Activated CD8-positive, alpha-beta memory T cell treated with anti-CD3 and anti-CD28 coated beads for 48 hours (primary cell): ENCODE measurements around the gene PACC1.
"Not testable (repeated sequence)": the region's sequence is repeated elsewhere in the genome, so short reads cannot be mapped to it uniquely, and the experiment has no call there.

Experiments used
- DNase-seq, 3 experiments: peaks; one replicate each; pipeline ENCODE4 v3.0.0-alpha.2; 2020; ENCODE audit warnings: low read depth in 2 of 3, low spot score in 2 of 3

The PACC1 gene

GRCh38 chr1:212397171-212397570 is 17.5 kb downstream of the PACC1 start:
- DNase-seq = no peak

- no peak for DNase-seq
Observed at GRCh38 chr1:212396638-212397037, 18.0 kb downstream of the PACC1 start.

DNA sequence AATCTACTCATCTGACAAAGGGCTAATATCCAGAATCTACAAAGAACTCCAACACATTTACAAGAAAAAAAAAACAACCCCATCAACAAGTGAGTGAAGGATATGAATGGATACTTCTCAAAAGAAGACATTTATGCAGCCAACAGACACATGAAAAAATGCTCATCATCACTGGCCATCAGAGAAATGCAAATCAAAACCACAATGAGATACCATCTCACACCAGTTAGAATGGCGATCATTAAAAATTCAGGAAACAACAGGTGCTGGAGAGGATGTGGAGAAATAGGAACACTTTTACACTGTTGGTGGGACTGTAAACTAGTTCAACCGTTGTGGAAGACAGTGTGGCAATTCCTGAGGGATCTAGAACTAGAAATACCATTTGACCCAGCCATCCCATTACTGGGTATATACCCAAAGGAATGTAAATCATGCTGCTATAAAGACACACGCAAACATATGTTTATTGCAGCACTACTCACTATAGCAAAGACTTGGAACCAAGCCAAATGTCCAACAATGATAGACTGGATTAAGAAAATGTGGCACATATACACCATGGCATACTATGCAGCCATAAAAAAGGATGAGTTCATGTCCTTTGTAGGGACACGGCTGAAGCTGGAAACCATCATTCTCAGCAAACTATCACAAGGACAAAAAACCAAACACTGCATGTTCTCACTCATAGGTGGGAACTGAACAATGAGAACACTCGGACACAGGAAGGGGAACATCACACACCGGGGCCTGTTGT is 18.8 kb downstream of the PACC1 start:
- DNase-seq = not testable (repeated sequence)

DNA sequence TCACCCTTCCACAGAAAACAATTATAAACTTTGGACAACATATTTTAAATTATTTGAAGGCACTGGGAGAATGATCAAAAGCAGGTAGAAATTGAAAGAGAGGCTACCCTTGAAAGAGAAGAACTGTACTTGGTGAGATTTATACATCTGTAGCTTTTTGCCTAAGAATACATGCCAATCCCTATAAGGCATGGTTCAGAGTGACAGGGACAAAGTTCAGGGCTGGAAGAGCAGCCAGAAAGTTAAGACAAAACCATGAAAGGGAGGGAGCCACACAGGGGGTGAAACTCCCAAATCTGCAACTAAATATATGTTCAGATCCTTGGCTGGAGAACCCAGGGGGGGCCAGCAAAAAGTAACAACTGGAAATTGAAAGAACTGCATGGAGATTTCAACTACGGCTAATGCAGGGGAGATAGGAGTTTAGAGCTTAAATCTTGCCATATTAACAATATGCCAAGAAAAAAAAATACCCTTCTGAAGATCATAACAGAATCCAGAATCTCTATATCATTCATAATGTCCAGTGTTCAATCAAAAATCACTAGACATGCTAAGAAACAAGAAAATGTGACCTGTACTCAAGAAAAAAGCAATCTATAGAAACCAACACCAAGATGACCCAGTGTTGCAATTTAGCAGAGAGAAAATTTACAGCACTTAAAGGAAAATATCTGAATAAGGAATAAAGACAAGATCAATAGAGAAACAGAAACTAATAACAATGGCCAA is 25.5 kb downstream of the PACC1 start:
- no peak for DNase-seq

DNA sequence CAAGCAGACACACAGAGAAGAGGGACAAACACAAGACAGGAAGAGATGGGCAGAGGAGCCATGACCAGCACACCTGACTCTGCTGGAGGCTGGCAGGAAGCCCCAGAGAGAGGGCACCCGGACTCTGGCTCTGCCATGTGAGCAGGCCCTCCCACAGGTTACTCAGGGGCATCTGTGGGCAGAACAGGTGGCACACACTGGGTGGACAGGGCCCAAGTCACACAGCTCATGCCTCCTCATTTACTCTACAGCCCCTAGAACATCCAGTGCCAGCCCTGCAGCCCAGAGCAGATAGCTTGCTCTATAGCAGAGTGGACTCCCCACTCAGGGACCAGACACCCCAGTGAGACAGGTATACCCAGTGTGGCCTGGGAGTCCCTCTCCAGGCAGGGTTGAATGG is 28.7 kb downstream of the PACC1 start:
- no peak for DNase-seq

- no peak for DNase-seq
Observed at GRCh38 chr1:212381397-212382035, 33.2 kb downstream of the PACC1 start.

- DNase-seq = no peak
Observed at GRCh38 chr1:212379366-212379765, 35.3 kb downstream of the PACC1 start.

- no peak for DNase-seq
Observed at GRCh38 chr1:212377644-212378043, 37.0 kb downstream of the PACC1 start.

DNA sequence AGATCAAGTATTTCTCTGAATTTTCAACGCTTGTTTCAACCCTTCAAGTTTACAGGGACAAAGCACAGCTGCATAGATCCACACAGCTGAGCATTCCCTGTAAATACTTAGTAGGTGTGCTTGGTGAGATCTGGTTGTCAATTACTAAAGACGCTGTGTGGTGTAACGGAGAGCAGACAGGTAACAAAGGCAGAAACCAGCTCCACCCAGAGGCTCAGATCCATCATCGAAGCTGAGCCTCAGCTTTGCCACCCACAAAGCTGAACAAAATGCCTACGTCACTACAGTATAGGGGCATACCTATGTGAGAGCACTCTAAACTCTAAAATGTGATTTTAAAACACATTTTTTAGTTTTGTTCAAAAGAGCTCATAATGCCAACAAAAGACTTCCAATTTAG is 38.7 kb downstream of the PACC1 start:
- DNase-seq = no peak

DNA sequence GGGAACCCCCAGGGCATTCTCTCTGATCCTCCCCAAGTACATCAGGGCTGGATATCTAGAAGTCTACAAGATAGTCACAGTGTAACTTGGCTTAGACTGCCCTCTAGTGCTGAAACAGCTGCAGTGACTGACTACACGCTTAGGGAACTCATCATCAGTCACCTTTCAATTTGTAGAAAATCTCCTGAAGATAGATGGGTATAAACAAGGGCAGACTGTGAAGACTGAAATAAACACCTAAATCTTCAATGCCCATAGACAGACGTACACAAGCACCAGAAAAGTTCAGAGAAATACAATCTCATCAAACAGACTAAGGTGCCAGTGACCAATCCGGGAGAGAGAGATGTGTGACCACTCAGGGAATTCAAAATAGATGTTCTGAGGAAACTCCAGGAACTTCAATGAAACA is 46.6 kb downstream of the PACC1 start:
- DNase-seq = peak in 1 of 3 experiments; percentile 10

- no peak for DNase-seq
Observed at GRCh38 chr1:212367474-212368072, 47.1 kb downstream of the PACC1 start.

DNA sequence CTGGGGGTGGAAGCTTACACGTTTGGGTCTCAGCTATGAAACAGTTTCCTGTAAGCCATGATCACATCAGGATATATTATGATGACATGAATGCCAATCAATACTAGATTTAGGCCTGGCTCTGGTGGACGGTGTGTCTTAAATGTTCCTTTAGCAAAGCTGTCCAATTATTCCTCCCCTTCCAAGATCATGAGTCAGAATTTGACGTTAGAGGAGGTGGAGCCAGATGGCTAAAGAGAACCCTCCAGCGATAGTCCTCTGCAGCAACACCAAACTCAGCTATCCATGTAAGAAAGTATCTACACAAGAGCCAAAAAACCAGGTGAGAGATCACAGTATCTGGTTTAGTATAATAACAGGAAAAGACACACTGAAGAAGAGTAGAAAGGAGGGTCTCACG is 47.8 kb downstream of the PACC1 start:
- no peak for DNase-seq

DNA sequence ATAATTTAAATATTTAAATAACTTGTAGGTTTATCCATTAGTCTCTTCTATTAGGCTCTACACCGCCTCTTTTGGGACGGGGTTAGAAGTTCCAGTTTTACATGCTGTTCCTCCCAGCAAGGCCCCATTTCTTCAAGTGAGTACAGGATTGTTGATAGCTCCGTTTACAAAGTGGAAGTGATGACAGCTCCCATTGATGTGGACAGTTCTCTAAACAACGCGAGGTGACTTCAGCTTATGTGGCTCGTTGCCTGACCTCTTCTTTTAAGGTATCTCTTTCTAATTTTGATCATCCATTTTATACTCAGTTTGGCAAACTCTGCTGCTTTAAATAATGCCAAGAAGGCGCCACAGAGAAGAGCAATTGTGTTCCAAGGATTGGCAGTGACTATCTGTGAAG is 49.7 kb downstream of the PACC1 start:
- DNase-seq = no peak

GRCh38 chr1:212359794-212360479 is 54.7 kb downstream of the PACC1 start:
- DNase-seq = no peak

DNA sequence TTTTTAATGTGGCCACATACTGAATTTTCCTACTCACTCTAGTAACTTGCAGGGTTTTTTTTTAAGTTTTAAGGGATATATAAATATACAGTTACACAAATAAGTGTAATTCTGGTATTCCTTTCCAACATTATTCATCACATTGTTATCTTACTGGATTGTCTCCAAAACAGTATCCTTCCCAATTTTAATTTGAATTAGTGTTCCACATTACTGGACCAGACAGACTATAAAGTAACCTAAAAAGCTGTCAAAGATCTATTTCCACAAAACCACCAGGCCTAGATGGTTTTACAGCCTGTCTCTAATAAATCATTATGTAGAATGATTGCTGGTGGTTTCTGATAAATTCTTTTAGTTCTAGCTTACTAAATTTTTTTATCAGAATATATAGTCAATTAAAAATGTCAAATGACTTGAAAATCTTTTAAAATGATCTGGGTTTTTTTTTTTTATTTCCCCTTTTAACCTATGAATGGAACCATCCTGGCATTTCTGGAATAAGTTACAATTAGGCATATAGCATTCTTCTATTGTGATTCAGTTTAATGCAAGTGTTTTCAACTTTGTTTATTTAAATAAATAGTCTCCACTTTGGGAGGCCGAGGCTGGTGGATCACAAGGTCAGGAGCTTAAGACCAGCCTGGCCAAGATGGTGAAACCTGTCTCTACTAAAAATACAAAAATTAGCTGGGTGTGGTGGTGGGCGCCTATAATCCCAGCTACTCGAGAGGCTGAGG is 59.3 kb downstream of the PACC1 start:
- DNase-seq = no peak

DNA sequence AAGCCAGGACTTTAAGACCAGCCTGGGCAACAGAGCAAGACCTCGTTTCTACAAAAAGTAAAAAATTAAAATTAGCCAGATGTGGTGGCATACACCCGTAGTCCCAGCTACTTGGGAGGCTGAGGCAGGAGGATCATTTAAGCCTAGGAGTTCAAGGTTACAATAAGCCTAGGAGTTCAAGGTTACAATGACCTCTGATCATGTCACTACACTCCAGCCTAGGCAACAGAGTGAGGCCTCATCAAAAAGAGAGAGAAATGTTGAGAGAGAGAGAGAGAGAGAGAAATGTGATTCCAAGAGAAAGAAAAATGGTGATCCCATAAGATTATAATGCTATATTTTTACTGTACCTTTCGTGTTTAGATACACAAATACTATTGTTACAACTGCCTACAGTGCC is 60.2 kb downstream of the PACC1 start:
- DNase-seq = no peak

DNA sequence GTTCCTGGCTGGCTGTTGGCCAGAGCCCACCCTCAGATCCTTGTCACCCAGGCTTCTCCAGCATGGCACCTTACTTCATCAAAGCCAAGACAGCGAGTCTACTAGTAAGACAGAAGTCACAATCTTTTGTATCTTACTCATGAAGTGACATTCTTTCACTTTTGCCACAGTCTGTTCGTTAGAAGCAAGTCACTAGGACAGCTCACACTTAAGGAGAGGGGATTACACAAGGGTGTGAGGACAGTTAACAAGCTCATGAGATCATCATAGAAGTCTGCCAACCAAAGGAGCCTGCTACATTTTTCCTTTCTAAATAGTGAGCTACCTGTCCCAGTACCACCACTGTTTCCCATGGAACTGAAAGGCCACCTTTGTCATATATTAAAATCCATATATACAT is 61.5 kb downstream of the PACC1 start:
- DNase-seq = no peak

DNA sequence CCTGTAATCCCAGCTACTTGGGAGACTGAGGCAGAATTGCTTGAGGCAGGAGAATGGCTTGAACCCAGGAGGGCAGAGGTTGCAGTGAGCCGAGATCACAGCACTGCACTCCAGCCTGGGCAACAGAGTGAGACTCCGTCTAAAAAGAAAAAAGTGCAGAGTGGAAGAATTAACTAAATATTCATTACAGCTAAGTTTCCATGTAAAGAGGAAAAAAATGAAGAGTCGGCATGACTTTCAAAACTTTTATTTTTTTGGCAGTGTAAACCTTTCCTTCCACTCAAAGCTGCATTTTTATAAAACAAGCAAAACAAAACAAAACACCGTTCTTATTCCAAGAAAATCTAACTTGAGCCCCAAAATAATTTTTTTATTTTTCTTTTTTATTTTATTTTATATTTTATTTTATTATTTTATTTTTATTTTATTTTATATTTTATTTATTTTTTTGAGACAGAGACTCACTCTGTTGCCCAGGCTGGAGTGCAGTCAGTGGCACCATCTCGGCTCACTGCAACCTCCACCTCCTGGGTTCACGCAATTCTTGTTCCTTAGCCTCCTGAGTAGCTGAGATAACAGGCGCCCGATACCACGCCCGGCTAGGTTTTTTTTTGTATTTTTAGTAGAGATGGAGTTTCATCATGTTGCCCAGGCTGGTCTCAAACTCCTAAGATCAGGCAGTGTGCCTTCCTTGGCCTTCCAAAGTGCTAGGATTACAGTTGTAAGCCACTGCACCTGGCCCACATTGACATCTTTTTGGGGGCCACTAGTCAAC is 62.9 kb downstream of the PACC1 start:
- no peak for DNase-seq

GRCh38 chr1:212346601-212347000 is 68.1 kb downstream of the PACC1 start:
- no peak for DNase-seq

GRCh38 chr1:212344905-212345304 is 69.8 kb downstream of the PACC1 start:
- no peak for DNase-seq
